ENCODE measurements around the gene PLK5.

Gene PLK5

GRCh38 chr19:1481893-1482360, 42.0 kb upstream of the PLK5 start:
- TF ChIP-seq TEAD4 (IDR thresholded peaks at IDR 0.05) (no peak), REST (IDR thresholded peaks at IDR 0.05; ENCODE audit: low read depth) (no peak), FOXM1 (IDR thresholded peaks at IDR 0.05; ENCODE audit: borderline replicate concordance, low read depth) (no peak), USF1 (IDR thresholded peaks at IDR 0.05) (no peak), ZBTB7A (IDR thresholded peaks at IDR 0.05; ENCODE audit: low read depth) (no peak), CEBPB (IDR thresholded peaks at IDR 0.05) (no peak), TCF12 (IDR thresholded peaks at IDR 0.05; ENCODE audit: low read depth) (no peak)

GRCh38 chr19:1482361-1483130, 41.3 kb upstream of the PLK5 start:
- TF ChIP-seq TAF1 (IDR thresholded peaks at IDR 0.05; ENCODE audit: low read depth): no peak
- TF ChIP-seq RAD21 (IDR thresholded peaks at IDR 0.05; ENCODE audit: low read depth): no peak
- no peak for TF ChIP-seq FOXM1 (IDR thresholded peaks at IDR 0.05; ENCODE audit: borderline replicate concordance, low read depth)
- no peak for TF ChIP-seq EGR1 (IDR thresholded peaks at IDR 0.05)
- TF ChIP-seq NFIC (IDR thresholded peaks at IDR 0.05): no peak
- no peak for TF ChIP-seq TCF12 (IDR thresholded peaks at IDR 0.05; ENCODE audit: low read depth)
- peak; percentile 25; the same call in 1 of the 2 replicates for TF ChIP-seq REST (IDR thresholded peaks at IDR 0.05; ENCODE audit: low read depth)

GRCh38 chr19:1483131-1483978, 40.5 kb upstream of the PLK5 start:
- no peak for TF ChIP-seq MAX (IDR thresholded peaks at IDR 0.05)
- TF ChIP-seq FOXM1 (IDR thresholded peaks at IDR 0.05; ENCODE audit: borderline replicate concordance, low read depth): no peak
- TF ChIP-seq NFIC (IDR thresholded peaks at IDR 0.05): no peak
- no peak for TF ChIP-seq TCF12 (IDR thresholded peaks at IDR 0.05; ENCODE audit: low read depth)

GRCh38 chr19:1483979-1484428, 39.9 kb upstream of the PLK5 start:
- TF ChIP-seq TEAD4 (IDR thresholded peaks at IDR 0.05): no peak
- no peak for TF ChIP-seq CEBPB (IDR thresholded peaks at IDR 0.05)

GRCh38 chr19:1486720-1487575, 36.9 kb upstream of the PLK5 start:
- TF ChIP-seq CREB1 (IDR thresholded peaks at IDR 0.05; ENCODE audit: low read depth) (no peak), TCF12 (IDR thresholded peaks at IDR 0.05; ENCODE audit: low read depth) (no peak), USF1 (IDR thresholded peaks at IDR 0.05) (no peak), EGR1 (IDR thresholded peaks at IDR 0.05) (no peak), ZBTB7A (IDR thresholded peaks at IDR 0.05; ENCODE audit: low read depth) (no peak), NFIC (IDR thresholded peaks at IDR 0.05) (no peak), YY1 (IDR thresholded peaks at IDR 0.05; ENCODE audit: low read depth) (no peak), TAF1 (IDR thresholded peaks at IDR 0.05; ENCODE audit: low read depth) (no peak), MAX (IDR thresholded peaks at IDR 0.05) (no peak), REST (IDR thresholded peaks at IDR 0.05; ENCODE audit: low read depth) (no peak), EP300 (IDR thresholded peaks at IDR 0.05; ENCODE audit: borderline replicate concordance) (no peak)

All from Ishikawa (cell line).